ENCODE results near the gene STOX2. TPM values are rescaled to one million over a fixed set of nuclear protein-coding genes. Genes with fewer than 3 reads are reported as not detected.

The STOX2 gene
- polyA plus RNA-seq, 1 donor from 2014 or later: 26.1 TPM

DNA sequence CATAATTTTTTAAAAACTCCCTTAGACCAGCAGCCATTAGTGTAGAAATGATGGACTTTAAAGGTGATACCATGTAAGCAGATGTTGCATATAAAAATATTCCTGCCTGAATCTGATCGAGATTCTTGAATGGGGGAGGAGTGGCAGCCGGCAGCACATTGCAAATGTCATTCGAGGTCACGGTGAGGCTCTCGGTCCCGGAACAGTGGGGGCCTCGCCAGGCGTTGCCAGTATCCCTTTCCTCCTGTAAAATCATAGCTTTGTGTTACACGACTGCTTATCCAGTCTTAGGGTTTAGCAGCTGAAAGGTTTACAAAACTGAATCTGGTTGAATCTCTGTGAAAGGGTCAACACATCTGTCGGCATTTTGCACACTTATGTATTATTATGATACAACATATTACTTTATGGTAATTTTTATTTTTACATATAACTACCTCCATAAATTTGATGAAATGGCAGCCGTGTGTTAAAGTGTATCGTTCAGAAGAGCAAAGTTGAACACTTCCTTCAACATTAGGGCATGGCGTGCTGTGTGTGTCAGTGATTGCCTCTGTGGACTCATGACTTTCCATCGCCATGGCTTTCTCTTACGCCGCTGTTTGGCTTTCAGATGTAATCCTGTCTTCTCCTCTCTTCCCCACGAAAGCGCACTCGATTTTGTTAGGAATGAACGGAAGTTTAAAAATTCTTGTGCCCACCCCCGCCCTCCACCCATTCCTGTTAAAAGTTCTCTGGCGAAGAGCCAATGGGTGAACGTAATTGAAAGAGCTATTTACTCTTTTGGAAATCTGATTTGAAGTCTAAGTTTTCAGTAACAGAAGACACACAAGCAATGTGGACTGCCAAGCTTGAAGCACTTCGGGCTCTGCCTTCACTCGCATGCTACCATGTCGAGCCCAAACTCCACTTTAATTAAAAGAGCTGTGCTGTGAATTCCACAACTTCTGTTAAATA, 114.8 kb downstream of the STOX2 start:
- peaks cover 8% of the 10 kb centered on the region for H3K36me3 ChIP-seq (ENCODE audit: insufficient read depth, low read length)
- H3K9me2 ChIP-seq (ENCODE audit: insufficient read depth, low read length): no peaks in the 10 kb centered on the region
- TF ChIP-seq TAF1 (IDR thresholded peaks at IDR 0.05; ENCODE audit: low read depth) (no peak), RAD21 (conservative IDR thresholded peaks at IDR 0.05) (no peak), POLR2AphosphoS5 (IDR thresholded peaks at IDR 0.05) (no peak), EP300 (conservative IDR thresholded peaks at IDR 0.05; ENCODE audit: poor library complexity, severe bottlenecking) (no peak), MXI1 (conservative IDR thresholded peaks at IDR 0.05; ENCODE audit: poor library complexity, severe bottlenecking) (no peak)
- no peaks in the 10 kb centered on the region for H3F3A ChIP-seq (ENCODE audit: insufficient read depth, low read length, poor library complexity, severe bottlenecking)
- H3K9ac ChIP-seq (ENCODE audit: low read length): no peak overlapping the region
- no peak overlapping the region for H3K4me3 ChIP-seq (ENCODE audit: low read length)
- H2AFZ ChIP-seq (ENCODE audit: low read depth, low read length): no peak overlapping the region
- H3K4me2 ChIP-seq (ENCODE audit: low read length): no peak overlapping the region
- no peaks in the 10 kb centered on the region for H3K27me3 ChIP-seq (ENCODE audit: insufficient read depth, low read depth, low read length)
- no peak overlapping the region for H3K27ac ChIP-seq (ENCODE audit: low read length)
- H3K79me2 ChIP-seq (replicated peaks; ENCODE audit: insufficient read depth, low read length): no peaks in the 10 kb centered on the region
- H3K9me3 ChIP-seq (ENCODE audit: low read length): no peaks in the 10 kb centered on the region
- H4K20me1 ChIP-seq (ENCODE audit: insufficient read depth): no peaks in the 10 kb centered on the region

DNA sequence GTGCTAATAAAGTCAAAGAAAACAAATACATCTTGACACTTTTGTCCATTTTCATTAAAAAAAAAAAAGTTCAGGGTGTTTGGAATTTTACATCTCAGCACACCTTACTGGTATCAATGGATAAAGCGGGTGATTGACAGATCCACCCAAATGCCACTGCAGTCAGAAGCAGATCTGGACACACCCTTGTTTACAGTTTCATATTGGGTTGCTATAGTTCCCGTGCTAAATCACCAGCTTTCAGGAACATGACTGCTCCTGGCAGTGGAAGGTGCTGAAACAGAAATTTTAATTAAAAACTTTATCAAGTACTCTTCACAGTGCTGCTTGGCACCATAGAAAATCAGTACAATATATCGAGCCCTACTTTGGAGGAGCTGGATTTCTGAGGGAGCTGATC, 116.3 kb downstream of the STOX2 start:
- H4K20me1 ChIP-seq (ENCODE audit: insufficient read depth): no peaks in the 10 kb centered on the region
- H3K9me2 ChIP-seq (ENCODE audit: insufficient read depth, low read length): no peaks in the 10 kb centered on the region
- no peak overlapping the region for H3K27ac ChIP-seq (ENCODE audit: low read length)
- no peak overlapping the region for H3K4me3 ChIP-seq (ENCODE audit: low read length)
- H3K27me3 ChIP-seq (ENCODE audit: insufficient read depth, low read depth, low read length): no peaks in the 10 kb centered on the region
- peaks cover 8% of the 10 kb centered on the region for H3K36me3 ChIP-seq (ENCODE audit: insufficient read depth, low read length)
- H3K9ac ChIP-seq (ENCODE audit: low read length): no peak overlapping the region
- H2AFZ ChIP-seq (ENCODE audit: low read depth, low read length): no peak overlapping the region
- H3F3A ChIP-seq (ENCODE audit: insufficient read depth, low read length, poor library complexity, severe bottlenecking): no peaks in the 10 kb centered on the region
- no peaks in the 10 kb centered on the region for H3K9me3 ChIP-seq (ENCODE audit: low read length)
- TF ChIP-seq POLR2AphosphoS5 (IDR thresholded peaks at IDR 0.05) (no peak), SMC3 (conservative IDR thresholded peaks at IDR 0.05; ENCODE audit: poor library complexity) (no peak), TAF1 (IDR thresholded peaks at IDR 0.05; ENCODE audit: low read depth) (no peak), EP300 (conservative IDR thresholded peaks at IDR 0.05; ENCODE audit: poor library complexity, severe bottlenecking) (no peak), MXI1 (conservative IDR thresholded peaks at IDR 0.05; ENCODE audit: poor library complexity, severe bottlenecking) (no peak)
- TF ChIP-seq, protein P1, sequence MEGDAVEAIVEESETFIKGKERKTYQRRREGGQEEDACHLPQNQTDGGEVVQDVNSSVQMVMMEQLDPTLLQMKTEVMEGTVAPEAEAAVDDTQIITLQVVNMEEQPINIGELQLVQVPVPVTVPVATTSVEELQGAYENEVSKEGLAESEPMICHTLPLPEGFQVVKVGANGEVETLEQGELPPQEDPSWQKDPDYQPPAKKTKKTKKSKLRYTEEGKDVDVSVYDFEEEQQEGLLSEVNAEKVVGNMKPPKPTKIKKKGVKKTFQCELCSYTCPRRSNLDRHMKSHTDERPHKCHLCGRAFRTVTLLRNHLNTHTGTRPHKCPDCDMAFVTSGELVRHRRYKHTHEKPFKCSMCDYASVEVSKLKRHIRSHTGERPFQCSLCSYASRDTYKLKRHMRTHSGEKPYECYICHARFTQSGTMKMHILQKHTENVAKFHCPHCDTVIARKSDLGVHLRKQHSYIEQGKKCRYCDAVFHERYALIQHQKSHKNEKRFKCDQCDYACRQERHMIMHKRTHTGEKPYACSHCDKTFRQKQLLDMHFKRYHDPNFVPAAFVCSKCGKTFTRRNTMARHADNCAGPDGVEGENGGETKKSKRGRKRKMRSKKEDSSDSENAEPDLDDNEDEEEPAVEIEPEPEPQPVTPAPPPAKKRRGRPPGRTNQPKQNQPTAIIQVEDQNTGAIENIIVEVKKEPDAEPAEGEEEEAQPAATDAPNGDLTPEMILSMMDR (IDR thresholded peaks at IDR 0.05; ENCODE audit: poor library complexity, severe bottlenecking): no peak
- TF ChIP-seq, protein P2, sequence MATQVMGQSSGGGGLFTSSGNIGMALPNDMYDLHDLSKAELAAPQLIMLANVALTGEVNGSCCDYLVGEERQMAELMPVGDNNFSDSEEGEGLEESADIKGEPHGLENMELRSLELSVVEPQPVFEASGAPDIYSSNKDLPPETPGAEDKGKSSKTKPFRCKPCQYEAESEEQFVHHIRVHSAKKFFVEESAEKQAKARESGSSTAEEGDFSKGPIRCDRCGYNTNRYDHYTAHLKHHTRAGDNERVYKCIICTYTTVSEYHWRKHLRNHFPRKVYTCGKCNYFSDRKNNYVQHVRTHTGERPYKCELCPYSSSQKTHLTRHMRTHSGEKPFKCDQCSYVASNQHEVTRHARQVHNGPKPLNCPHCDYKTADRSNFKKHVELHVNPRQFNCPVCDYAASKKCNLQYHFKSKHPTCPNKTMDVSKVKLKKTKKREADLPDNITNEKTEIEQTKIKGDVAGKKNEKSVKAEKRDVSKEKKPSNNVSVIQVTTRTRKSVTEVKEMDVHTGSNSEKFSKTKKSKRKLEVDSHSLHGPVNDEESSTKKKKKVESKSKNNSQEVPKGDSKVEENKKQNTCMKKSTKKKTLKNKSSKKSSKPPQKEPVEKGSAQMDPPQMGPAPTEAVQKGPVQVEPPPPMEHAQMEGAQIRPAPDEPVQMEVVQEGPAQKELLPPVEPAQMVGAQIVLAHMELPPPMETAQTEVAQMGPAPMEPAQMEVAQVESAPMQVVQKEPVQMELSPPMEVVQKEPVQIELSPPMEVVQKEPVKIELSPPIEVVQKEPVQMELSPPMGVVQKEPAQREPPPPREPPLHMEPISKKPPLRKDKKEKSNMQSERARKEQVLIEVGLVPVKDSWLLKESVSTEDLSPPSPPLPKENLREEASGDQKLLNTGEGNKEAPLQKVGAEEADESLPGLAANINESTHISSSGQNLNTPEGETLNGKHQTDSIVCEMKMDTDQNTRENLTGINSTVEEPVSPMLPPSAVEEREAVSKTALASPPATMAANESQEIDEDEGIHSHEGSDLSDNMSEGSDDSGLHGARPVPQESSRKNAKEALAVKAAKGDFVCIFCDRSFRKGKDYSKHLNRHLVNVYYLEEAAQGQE (IDR thresholded peaks at IDR 0.05; ENCODE audit: borderline replicate concordance): no peak
- no peak overlapping the region for H3K4me2 ChIP-seq (ENCODE audit: low read length)
- no peaks in the 10 kb centered on the region for H3K79me2 ChIP-seq (replicated peaks; ENCODE audit: insufficient read depth, low read length)

Data from neural cell (in vitro differentiated cells).